Retinal pigment epithelial cell (primary cell): ENCODE measurements around the gene KLHL21.
A peak's percentile ranks its signal among the peaks of the same experiment; 100 is the strongest.
"Not testable (repeated sequence)": the region's sequence is repeated elsewhere in the genome, so short reads cannot be mapped to it uniquely, and the experiment has no call there.

Experiments
- DNase-seq: peaks from one replicate; pipeline ENCODE4 v3.0.0-alpha.2; 2010; ENCODE audit warnings: low read depth
- H3K4me3 ChIP-seq: 2 replicates; pipeline ENCODE4 v1.5.1; 2011; ENCODE audit warnings: mild to moderate bottlenecking, low read length, control low read depth, moderate library complexity
- TF ChIP-seq, protein P1 (sequence below): conservative IDR thresholded peaks from 2 replicates; pipeline ENCODE4 v1.5.1; 2011; ENCODE audit warnings: low read depth, low read length, control low read depth, inconsistent platforms

The KLHL21 gene, protein sequence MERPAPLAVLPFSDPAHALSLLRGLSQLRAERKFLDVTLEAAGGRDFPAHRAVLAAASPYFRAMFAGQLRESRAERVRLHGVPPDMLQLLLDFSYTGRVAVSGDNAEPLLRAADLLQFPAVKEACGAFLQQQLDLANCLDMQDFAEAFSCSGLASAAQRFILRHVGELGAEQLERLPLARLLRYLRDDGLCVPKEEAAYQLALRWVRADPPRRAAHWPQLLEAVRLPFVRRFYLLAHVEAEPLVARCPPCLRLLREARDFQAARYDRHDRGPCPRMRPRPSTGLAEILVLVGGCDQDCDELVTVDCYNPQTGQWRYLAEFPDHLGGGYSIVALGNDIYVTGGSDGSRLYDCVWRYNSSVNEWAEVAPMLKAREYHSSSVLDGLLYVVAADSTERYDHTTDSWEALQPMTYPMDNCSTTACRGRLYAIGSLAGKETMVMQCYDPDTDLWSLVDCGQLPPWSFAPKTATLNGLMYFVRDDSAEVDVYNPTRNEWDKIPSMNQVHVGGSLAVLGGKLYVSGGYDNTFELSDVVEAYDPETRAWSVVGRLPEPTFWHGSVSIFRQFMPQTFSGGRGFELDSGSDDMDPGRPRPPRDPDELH

DNA sequence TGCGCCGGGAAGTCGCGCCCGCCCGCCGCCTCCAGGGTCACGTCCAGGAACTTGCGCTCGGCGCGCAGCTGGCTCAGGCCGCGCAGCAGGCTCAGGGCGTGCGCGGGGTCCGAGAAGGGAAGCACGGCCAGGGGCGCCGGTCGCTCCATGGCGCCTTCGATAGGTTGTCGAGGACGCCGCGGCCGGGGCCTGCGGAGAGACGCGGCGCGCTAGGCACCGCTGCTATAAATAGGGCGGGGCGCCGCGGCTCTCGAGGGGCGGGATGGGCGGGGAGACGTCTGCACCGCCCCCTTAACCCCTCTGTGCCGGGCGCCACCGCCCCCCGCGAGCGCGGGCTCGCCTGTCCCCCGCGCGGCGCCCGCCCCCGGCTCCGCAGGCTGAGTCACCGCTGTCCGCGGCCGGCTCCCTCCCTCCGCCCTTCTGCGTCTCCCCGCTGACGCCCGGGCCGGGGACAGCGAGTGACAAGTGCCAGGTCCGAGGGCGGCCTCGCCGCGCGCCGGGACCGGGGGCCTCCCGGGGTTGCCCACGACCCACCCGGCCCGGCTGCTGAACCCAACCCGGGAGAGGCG, at the start of gene KLHL21:
Gene KLHL21, minus strand, starts transcription at position 201 of the 569 bp plus-strand sequence. Its CDS starts 52 bp downstream, at position 149.
- peak within 1 kb of the TSS; percentile 94 for H3K4me3 ChIP-seq
- TF ChIP-seq, protein P1, sequence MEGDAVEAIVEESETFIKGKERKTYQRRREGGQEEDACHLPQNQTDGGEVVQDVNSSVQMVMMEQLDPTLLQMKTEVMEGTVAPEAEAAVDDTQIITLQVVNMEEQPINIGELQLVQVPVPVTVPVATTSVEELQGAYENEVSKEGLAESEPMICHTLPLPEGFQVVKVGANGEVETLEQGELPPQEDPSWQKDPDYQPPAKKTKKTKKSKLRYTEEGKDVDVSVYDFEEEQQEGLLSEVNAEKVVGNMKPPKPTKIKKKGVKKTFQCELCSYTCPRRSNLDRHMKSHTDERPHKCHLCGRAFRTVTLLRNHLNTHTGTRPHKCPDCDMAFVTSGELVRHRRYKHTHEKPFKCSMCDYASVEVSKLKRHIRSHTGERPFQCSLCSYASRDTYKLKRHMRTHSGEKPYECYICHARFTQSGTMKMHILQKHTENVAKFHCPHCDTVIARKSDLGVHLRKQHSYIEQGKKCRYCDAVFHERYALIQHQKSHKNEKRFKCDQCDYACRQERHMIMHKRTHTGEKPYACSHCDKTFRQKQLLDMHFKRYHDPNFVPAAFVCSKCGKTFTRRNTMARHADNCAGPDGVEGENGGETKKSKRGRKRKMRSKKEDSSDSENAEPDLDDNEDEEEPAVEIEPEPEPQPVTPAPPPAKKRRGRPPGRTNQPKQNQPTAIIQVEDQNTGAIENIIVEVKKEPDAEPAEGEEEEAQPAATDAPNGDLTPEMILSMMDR = no peak
- peak; percentile 54 for DNase-seq

DNA sequence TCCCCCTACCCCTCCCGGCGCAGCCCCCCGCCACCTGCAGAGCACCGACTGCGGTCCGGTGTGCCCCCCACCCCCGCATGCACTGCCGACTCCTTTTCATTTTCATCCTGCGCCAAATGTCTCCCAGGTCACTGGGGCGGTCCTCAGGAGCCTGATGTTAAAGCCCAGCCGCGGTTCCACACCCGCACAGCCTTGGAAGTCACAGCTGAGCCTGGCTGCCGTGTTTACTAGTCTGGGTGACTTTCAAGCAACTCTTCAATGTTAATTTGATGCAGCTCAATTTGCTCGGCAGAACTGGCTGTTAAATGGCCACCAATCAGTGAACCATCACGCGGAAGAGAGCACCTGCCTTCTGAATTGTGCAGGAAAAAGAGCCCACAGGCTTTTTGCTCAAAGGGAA, 49.2 kb upstream of the KLHL21 start:
- DNase-seq = no peak
- H3K4me3 ChIP-seq = no peak overlapping the region
- TF ChIP-seq, protein P1 = no peak

DNA sequence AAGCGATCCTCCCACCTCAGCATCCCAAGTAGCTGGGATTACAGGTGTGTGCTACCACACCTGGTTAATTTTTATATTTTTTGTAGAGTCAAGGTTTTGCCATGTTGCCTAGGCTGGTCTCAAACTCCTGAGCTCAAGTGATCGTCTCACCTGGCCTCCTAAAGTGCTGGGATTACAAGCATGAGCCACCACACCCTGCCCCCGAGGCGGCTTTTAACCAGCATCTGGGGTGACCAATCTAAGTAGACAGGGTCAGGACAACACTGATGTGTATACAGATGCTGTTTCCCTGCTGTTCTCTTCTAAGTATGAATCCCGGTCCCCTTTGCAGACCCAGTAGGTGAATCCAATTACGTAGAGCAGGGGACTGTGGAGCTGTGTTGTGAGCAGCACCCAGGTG, 45.9 kb upstream of the KLHL21 start:
- TF ChIP-seq, protein P1 = no peak
- no peak for DNase-seq
- no peak overlapping the region for H3K4me3 ChIP-seq

DNA sequence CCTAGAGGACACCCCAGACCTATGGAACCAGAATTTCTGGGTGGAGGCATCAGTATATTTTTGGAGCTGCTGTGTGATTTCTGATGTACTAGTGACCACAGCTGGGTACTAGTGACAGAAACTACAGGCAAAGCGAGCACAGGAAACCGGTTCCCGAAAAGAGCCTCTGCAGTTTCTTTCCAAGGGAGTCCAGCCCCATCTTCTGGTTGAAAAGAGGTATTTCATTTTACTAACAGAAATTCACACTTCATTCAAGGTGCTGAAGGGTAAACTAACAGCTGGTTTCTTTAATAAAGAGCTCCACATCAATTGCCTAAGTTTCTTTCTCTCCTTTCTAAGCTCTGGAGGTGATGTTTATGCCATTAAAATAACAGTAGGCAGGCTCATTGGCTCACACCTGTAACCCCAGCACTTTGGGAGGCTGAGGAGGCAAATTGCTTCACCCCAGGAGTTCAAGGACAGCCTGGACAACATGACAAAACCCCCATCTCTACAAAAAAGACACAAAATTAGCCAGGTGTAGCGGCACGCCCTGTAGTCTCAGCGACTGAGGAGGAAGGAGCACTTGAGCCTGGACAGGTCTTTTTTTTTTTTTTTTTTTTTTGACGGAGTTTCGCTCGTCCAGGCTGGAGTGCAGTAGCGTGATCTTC, 44.0 kb upstream of the KLHL21 start:
- H3K4me3 ChIP-seq = no peak overlapping the region
- TF ChIP-seq, protein P1 = peak; percentile 67
- no peak for DNase-seq

DNA sequence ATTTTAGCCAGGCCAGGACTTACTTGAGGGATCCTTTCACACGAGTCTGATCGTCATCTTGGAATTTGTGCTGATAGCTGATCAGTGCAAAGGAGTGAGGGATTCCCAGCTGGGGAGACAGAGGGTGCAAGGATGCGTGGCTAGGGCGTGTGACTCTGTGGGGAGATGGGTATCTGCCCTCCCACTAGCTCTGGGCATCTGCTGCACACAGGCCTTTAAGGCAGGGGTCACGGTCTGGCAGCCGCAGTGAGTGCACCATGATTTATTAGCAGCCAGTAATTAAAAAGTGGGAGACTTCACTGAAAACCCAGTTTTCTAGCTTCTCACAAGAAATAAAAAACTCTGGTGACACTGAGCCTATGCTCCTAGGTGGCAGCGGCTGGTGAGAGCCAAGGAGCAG, 42.3 kb upstream of the KLHL21 start:
- TF ChIP-seq, protein P1 = no peak
- DNase-seq = no peak
- H3K4me3 ChIP-seq = no peak overlapping the region

DNA sequence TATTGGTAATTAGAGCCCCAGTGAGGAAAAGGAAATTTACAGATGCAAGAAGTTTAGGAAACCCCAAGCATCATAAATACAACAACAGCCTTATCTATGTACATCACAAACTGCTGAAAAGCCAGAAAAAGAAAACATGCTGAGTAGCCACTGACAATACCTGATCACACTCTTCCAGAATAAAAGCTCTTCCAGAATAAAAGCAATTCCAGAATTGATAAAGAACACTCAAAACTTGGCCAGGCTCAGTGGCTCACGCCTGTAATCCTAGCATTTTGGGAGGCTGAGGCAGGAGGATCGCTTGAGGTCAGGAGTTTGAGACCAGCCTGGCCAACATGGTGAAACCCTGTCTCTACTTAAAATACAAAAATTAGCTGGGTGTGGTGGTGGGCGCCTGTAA, 38.2 kb upstream of the KLHL21 start:
- DNase-seq, H3K4me3 ChIP-seq: not testable (repeated sequence)

DNA sequence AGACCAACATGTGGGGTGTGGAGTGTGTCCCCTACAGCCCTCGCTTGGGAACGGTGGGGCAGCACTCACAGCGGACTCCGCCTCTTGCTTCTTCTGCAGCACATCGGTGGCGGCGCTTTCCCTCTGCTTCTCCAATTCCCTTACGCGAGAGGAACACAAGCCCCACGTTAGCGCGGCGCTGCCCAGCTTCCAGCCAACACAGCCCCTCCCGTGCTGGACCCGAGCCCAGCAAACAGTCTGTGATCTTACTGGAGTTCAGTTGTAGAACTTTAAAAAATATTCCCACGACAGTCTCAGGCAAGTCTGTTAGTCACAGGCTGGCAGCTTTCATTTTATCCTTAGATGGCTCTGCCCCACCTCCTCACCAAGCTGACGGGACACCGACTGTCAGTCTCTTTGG, 35.6 kb upstream of the KLHL21 start:
- DNase-seq = no peak
- no peak overlapping the region for H3K4me3 ChIP-seq
- TF ChIP-seq, protein P1 = no peak
